IPS-18a (cell line): ENCODE measurements around the gene C10orf143.
A peak's percentile ranks its signal among the peaks of the same experiment; 100 is the strongest.
"Not testable (repeated sequence)": the region's sequence is repeated elsewhere in the genome, so short reads cannot be mapped to it uniquely, and the experiment has no call there.

Source experiments
- H3K27ac ChIP-seq: one replicate; pipeline ENCODE4 v1.5.1; 2013; ENCODE audit warnings: low read length
- H3K27me3 ChIP-seq: one replicate; pipeline ENCODE4 v1.6.1; 2013; ENCODE audit warnings: mild to moderate bottlenecking, low read length; ENCODE audit not compliant: control insufficient read depth, insufficient read depth
- H3K36me3 ChIP-seq: one replicate; pipeline ENCODE4 v1.6.1; 2013; ENCODE audit warnings: low read depth, low read length; ENCODE audit not compliant: control insufficient read depth
- H3K4me1 ChIP-seq: one replicate; pipeline ENCODE4 v1.6.1; 2013; ENCODE audit warnings: low read depth, low read length; ENCODE audit not compliant: control insufficient read depth
- H3K4me3 ChIP-seq: one replicate; pipeline ENCODE4 v1.5.1; 2013; ENCODE audit warnings: low read length
- H3K9ac ChIP-seq: one replicate; pipeline ENCODE4 v1.6.1; 2013; ENCODE audit warnings: mild to moderate bottlenecking, low read length, moderate library complexity
- H3K9me3 ChIP-seq: one replicate; pipeline ENCODE4 v1.6.1; 2013; ENCODE audit warnings: low read depth, low read length; ENCODE audit not compliant: control insufficient read depth

Gene C10orf143

GRCh38 chr10:130136226-130137089, 25.8 kb upstream of the C10orf143 start, which contains the start of gene GLRX3:
GLRX3 (plus strand) TSS chr10:130136391; CDS start chr10:130136421, 30 bp downstream.
- Histone ChIP-seq H3K9ac (peak within 1 kb of the TSS; percentile 79), H3K27ac (no peak within 1 kb of the TSS), H3K27me3 (peaks cover 3% of the 10 kb centered on the region), H3K4me1 (peaks cover 5% of the 10 kb centered on the region), H3K9me3 (no peaks in the 10 kb centered on the region), H3K4me3 (peak within 1 kb of the TSS; percentile 87), H3K36me3 (no peaks in the 10 kb centered on the region)

- H3K4me3 ChIP-seq: peak overlapping the region; percentile 87
- H3K9me3 ChIP-seq: no peaks in the 10 kb centered on the region
- H3K27ac ChIP-seq: no peak overlapping the region
- peaks cover 3% of the 10 kb centered on the region for H3K27me3 ChIP-seq
- no peaks in the 10 kb centered on the region for H3K36me3 ChIP-seq
- peak overlapping the region; percentile 79 for H3K9ac ChIP-seq
- peaks cover 4% of the 10 kb centered on the region for H3K4me1 ChIP-seq
Observed at GRCh38 chr10:130135676-130136225, 25.1 kb upstream of the C10orf143 start.

GRCh38 chr10:130128922-130129321, 18.3 kb upstream of the C10orf143 start:
- no peaks in the 10 kb centered on the region for H3K36me3 ChIP-seq
- H3K9ac ChIP-seq: no peak overlapping the region
- peaks cover 8% of the 10 kb centered on the region for H3K4me1 ChIP-seq
- no peaks in the 10 kb centered on the region for H3K27me3 ChIP-seq
- no peak overlapping the region for H3K27ac ChIP-seq
- no peaks in the 10 kb centered on the region for H3K9me3 ChIP-seq
- H3K4me3 ChIP-seq: no peak overlapping the region

GRCh38 chr10:130128062-130128781, 17.6 kb upstream of the C10orf143 start:
- H3K36me3 ChIP-seq: no peaks in the 10 kb centered on the region
- H3K4me1 ChIP-seq: peaks cover 8% of the 10 kb centered on the region
- H3K4me3 ChIP-seq: no peak overlapping the region
- H3K27me3 ChIP-seq: no peaks in the 10 kb centered on the region
- H3K9ac ChIP-seq: no peak overlapping the region
- no peaks in the 10 kb centered on the region for H3K9me3 ChIP-seq
- H3K27ac ChIP-seq: no peak overlapping the region

GRCh38 chr10:130127364-130128061, 16.9 kb upstream of the C10orf143 start:
- H3K9ac ChIP-seq: no peak overlapping the region
- H3K4me3 ChIP-seq: no peak overlapping the region
- peaks cover 8% of the 10 kb centered on the region for H3K4me1 ChIP-seq
- no peaks in the 10 kb centered on the region for H3K9me3 ChIP-seq
- no peaks in the 10 kb centered on the region for H3K36me3 ChIP-seq
- H3K27ac ChIP-seq: no peak overlapping the region
- H3K27me3 ChIP-seq: no peaks in the 10 kb centered on the region

- H3K4me3 ChIP-seq: no peak overlapping the region
- H3K36me3 ChIP-seq: no peaks in the 10 kb centered on the region
- H3K9ac ChIP-seq: no peak overlapping the region
- H3K4me1 ChIP-seq: no peaks in the 10 kb centered on the region
- H3K27ac ChIP-seq: no peak overlapping the region
- H3K27me3 ChIP-seq: no peaks in the 10 kb centered on the region
- peaks cover 4% of the 10 kb centered on the region for H3K9me3 ChIP-seq
Observed at GRCh38 chr10:130121486-130122079, 11.0 kb upstream of the C10orf143 start.

GRCh38 chr10:130117535-130117934, 6.9 kb upstream of the C10orf143 start:
- H3K9ac ChIP-seq, H3K27ac ChIP-seq, H3K9me3 ChIP-seq, H3K4me1 ChIP-seq, H3K4me3 ChIP-seq, H3K36me3 ChIP-seq, H3K27me3 ChIP-seq: not testable (repeated sequence)

GRCh38 chr10:130116942-130117341, 6.3 kb upstream of the C10orf143 start:
- H3K27me3 ChIP-seq, H3K4me3 ChIP-seq, H3K4me1 ChIP-seq, H3K9me3 ChIP-seq, H3K9ac ChIP-seq, H3K27ac ChIP-seq, H3K36me3 ChIP-seq: not testable (repeated sequence)

GRCh38 chr10:130112821-130113220, 2.2 kb upstream of the C10orf143 start:
- H3K9ac ChIP-seq: no peak overlapping the region
- no peak overlapping the region for H3K4me3 ChIP-seq
- H3K27ac ChIP-seq: no peak overlapping the region
- H3K27me3 ChIP-seq: no peaks in the 10 kb centered on the region
- no peaks in the 10 kb centered on the region for H3K4me1 ChIP-seq
- H3K9me3 ChIP-seq: no peaks in the 10 kb centered on the region
- H3K36me3 ChIP-seq: no peaks in the 10 kb centered on the region

GRCh38 chr10:130111852-130112180, 1.2 kb upstream of the C10orf143 start:
- peak overlapping the region; percentile 76 for H3K4me3 ChIP-seq
- no peaks in the 10 kb centered on the region for H3K9me3 ChIP-seq
- no peak overlapping the region for H3K27ac ChIP-seq
- no peaks in the 10 kb centered on the region for H3K36me3 ChIP-seq
- H3K4me1 ChIP-seq: no peaks in the 10 kb centered on the region
- H3K27me3 ChIP-seq: peaks cover 2% of the 10 kb centered on the region
- peak overlapping the region; percentile 68 for H3K9ac ChIP-seq
